ENCODE data around the gene C19orf38. TPM values are rescaled to one million over a fixed set of nuclear protein-coding genes. Genes with fewer than 3 reads are reported as not detected.

Gene C19orf38
- total RNA-seq, 1 donor: under 0.01 TPM

DNA sequence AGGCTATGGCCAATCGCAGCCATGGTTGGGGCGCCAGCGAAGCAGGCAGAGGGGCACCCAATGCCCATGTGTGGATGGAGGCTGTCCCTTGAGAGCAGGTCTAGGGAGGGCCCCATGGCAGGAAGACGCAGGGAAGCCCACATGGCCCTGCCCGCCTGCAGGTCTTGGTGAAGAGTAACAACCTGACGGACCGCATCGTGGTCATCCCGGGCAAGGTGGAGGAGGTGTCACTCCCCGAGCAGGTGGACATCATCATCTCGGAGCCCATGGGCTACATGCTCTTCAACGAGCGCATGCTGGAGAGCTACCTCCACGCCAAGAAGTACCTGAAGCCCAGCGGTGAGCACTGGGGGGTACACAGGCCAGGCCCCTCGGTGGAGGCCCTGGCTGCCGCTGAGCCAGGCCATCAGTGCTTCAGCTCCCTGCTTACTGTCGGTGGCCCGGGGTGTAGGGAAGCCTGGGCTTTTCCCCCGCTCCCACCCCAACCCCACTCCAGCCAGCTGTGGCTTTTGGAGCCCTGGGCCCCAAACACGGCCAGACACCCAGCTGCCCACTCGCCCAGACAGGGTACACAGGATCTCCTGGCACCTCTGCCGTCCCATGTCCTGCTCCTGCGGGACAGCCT, 65.6 kb downstream of the C19orf38 start:
- DNase-seq (ENCODE audit: insufficient read length, low spot score, missing footprints): no peak
- Histone ChIP-seq H2AFZ (ENCODE audit: low read length) (no peak overlapping the region), H3K27me3 (ENCODE audit: insufficient read depth, low read length) (no peaks in the 10 kb centered on the region), H3K27ac (ENCODE audit: low read depth, low read length) (no peak overlapping the region), H3K9me3 (ENCODE audit: low read depth, low read length) (no peaks in the 10 kb centered on the region), H3K4me3 (ENCODE audit: insufficient read depth, low read length) (no peak overlapping the region), H4K20me1 (ENCODE audit: insufficient read depth, low read length) (peaks cover 10% of the 10 kb centered on the region), H3K36me3 (ENCODE audit: insufficient read depth, low read length) (peaks cover 27% of the 10 kb centered on the region), H3K4me1 (ENCODE audit: insufficient read depth, low read length) (peaks cover 11% of the 10 kb centered on the region), H3K4me2 (ENCODE audit: insufficient read depth, low read length) (no peak overlapping the region), H3K79me2 (ENCODE audit: insufficient read depth, low read length) (no peaks in the 10 kb centered on the region)
- TF ChIP-seq, protein P1, sequence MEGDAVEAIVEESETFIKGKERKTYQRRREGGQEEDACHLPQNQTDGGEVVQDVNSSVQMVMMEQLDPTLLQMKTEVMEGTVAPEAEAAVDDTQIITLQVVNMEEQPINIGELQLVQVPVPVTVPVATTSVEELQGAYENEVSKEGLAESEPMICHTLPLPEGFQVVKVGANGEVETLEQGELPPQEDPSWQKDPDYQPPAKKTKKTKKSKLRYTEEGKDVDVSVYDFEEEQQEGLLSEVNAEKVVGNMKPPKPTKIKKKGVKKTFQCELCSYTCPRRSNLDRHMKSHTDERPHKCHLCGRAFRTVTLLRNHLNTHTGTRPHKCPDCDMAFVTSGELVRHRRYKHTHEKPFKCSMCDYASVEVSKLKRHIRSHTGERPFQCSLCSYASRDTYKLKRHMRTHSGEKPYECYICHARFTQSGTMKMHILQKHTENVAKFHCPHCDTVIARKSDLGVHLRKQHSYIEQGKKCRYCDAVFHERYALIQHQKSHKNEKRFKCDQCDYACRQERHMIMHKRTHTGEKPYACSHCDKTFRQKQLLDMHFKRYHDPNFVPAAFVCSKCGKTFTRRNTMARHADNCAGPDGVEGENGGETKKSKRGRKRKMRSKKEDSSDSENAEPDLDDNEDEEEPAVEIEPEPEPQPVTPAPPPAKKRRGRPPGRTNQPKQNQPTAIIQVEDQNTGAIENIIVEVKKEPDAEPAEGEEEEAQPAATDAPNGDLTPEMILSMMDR (IDR thresholded peaks at IDR 0.05; ENCODE audit: extremely low read depth, low read depth, low read length): no peak

DNA sequence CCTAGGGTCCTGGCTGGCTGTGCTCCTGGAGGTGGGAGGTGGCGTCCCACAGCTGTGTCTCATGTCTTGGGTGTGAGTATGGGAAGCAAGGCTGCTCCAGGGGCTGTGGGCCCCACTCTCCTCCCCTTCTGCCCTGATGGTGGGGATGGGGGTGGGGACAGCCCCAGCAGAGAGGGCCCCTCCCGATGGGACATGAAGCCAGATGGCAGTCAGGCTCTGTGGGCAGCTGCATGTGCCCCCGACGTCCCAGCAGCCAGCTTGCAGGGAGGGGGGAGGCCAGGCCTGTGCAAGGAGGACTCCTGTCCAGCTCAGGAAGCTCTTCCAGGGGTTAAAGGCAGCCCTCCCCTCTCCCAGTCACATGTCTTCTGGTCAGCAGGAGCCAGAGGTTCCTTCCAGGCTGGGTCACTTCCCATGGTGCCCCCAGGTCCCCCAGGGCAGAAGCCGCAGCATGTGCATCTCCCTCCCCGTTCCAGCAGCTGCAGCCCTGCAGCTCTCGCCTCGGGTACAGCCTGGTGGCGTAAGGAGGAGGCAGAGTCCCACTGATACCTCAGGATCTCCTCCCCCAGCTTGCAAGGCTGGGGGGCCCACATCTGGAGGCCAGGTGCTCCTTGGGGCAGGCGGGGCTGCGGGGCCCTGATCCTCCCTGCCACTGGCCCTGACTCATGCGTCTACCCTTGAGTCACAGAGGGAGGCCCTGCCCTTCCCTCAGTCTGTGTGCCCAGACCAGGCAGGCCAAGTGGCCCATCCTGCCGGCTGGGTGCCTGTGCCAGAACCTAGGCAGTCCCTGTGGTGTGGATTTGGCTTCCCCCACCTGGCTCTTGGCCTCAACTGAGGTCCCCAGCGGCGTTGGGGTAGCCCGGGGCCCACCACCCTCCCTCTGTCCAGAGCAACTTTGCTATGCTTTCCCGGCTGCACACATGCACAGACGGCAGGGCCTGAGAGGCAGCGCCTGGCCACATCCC, 67.2 kb downstream of the C19orf38 start:
- Histone ChIP-seq H3K27ac (ENCODE audit: low read depth, low read length) (peak overlapping the region; percentile 45), H3K36me3 (ENCODE audit: insufficient read depth, low read length) (peaks cover 29% of the 10 kb centered on the region), H3K27me3 (ENCODE audit: insufficient read depth, low read length) (no peaks in the 10 kb centered on the region), H3K4me1 (ENCODE audit: insufficient read depth, low read length) (peaks cover 11% of the 10 kb centered on the region), H3K9me3 (ENCODE audit: low read depth, low read length) (no peaks in the 10 kb centered on the region), H3K4me2 (ENCODE audit: insufficient read depth, low read length) (no peak overlapping the region), H4K20me1 (ENCODE audit: insufficient read depth, low read length) (peaks cover 10% of the 10 kb centered on the region), H3K79me2 (ENCODE audit: insufficient read depth, low read length) (no peaks in the 10 kb centered on the region), H2AFZ (ENCODE audit: low read length) (no peak overlapping the region), H3K4me3 (ENCODE audit: insufficient read depth, low read length) (no peak overlapping the region)
- TF ChIP-seq, protein P1 (IDR thresholded peaks at IDR 0.05; ENCODE audit: extremely low read depth, low read depth, low read length): no peak
- DNase-seq (ENCODE audit: insufficient read length, low spot score, missing footprints): peak; percentile 99

DNA sequence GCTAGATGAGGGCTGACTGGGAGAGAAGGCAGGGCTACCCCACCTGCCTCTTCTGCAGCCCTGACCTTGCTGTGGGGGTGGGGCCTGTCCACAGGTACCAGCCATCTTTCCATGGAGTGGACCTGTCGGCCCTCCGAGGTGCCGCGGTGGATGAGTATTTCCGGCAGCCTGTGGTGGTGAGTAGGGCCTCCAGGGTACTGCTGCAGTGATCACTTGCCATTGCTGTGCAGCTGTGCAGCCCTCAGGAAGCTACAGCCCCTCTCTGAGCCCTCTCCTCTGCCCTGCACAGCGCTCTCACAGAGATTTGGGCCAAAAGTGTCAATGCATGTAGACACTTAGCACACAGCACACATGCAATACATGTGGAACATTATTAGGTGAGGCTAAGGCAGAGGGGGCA, 68.4 kb downstream of the C19orf38 start:
- Histone ChIP-seq H3K4me1 (ENCODE audit: insufficient read depth, low read length) (peaks cover 11% of the 10 kb centered on the region), H3K27ac (ENCODE audit: low read depth, low read length) (no peak overlapping the region), H2AFZ (ENCODE audit: low read length) (no peak overlapping the region), H3K36me3 (ENCODE audit: insufficient read depth, low read length) (peaks cover 35% of the 10 kb centered on the region), H3K4me3 (ENCODE audit: insufficient read depth, low read length) (no peak overlapping the region), H3K4me2 (ENCODE audit: insufficient read depth, low read length) (no peak overlapping the region), H3K79me2 (ENCODE audit: insufficient read depth, low read length) (no peaks in the 10 kb centered on the region), H4K20me1 (ENCODE audit: insufficient read depth, low read length) (peaks cover 10% of the 10 kb centered on the region), H3K9me3 (ENCODE audit: low read depth, low read length) (no peaks in the 10 kb centered on the region), H3K27me3 (ENCODE audit: insufficient read depth, low read length) (no peaks in the 10 kb centered on the region)
- TF ChIP-seq, protein P1 (IDR thresholded peaks at IDR 0.05; ENCODE audit: extremely low read depth, low read depth, low read length): no peak
- DNase-seq (ENCODE audit: insufficient read length, low spot score, missing footprints): peak; percentile 42

DNA sequence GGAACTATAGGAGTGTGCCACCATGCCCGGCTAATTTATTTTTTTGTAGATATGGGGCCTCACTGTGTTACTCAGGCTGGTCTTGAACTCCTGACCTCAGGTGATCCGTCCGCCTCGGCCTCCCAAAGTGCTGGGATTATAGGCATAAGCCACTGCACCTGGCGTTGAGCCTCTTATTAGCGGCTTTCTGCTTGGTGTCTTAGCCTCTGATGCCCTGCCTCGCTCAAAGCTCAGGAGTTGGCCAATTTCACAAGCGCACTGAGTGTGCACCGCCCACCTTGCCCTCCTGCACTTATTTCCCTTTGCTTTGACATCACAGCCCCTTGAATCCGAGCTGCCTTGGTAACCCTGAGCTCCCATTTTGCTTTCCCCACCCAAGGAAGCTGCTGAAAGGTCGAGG, 70.1 kb downstream of the C19orf38 start:
- TF ChIP-seq, protein P1 (IDR thresholded peaks at IDR 0.05; ENCODE audit: extremely low read depth, low read depth, low read length): no peak
- Histone ChIP-seq H3K4me3 (ENCODE audit: insufficient read depth, low read length) (no peak overlapping the region), H3K27ac (ENCODE audit: low read depth, low read length) (no peak overlapping the region), H3K36me3 (ENCODE audit: insufficient read depth, low read length) (peaks cover 44% of the 10 kb centered on the region), H2AFZ (ENCODE audit: low read length) (no peak overlapping the region), H3K4me2 (ENCODE audit: insufficient read depth, low read length) (no peak overlapping the region), H4K20me1 (ENCODE audit: insufficient read depth, low read length) (peaks cover 10% of the 10 kb centered on the region), H3K4me1 (ENCODE audit: insufficient read depth, low read length) (peaks cover 11% of the 10 kb centered on the region), H3K27me3 (ENCODE audit: insufficient read depth, low read length) (no peaks in the 10 kb centered on the region), H3K79me2 (ENCODE audit: insufficient read depth, low read length) (peaks cover under 1% of the 10 kb centered on the region), H3K9me3 (ENCODE audit: low read depth, low read length) (no peaks in the 10 kb centered on the region)
- no peak for DNase-seq (ENCODE audit: insufficient read length, low spot score, missing footprints)
